ENCODE results near the gene ZNF101.

The ZNF101 gene

GRCh38 chr19:19704836-19705235 is 36.2 kb downstream of the ZNF101 start:
- no peaks in the 10 kb centered on the region for H3K36me3 ChIP-seq (ENCODE audit: control insufficient read depth, insufficient read depth, low read length)

GRCh38 chr19:19710506-19710905 is 41.9 kb downstream of the ZNF101 start:
- H3K27me3 ChIP-seq (replicated peaks; ENCODE audit: control insufficient read depth, insufficient read depth, low read length), result no peaks in the 10 kb centered on the region
- DNase-seq (ENCODE audit: extremely low read depth, insufficient read length), result no peak
- no peak for TF ChIP-seq CTCF (IDR thresholded peaks at IDR 0.05; ENCODE audit: insufficient read depth, low read length, poor library complexity, severe bottlenecking)
- H3K36me3 ChIP-seq (ENCODE audit: control insufficient read depth, insufficient read depth, low read length), result peaks cover 11% of the 10 kb centered on the region
- H3K4me3 ChIP-seq (replicated peaks; ENCODE audit: low read depth, low read length), result no peak overlapping the region

More at GRCh38 chr19:19704836-19705235, 36.2 kb downstream of the ZNF101 start:
- TF ChIP-seq CTCF (IDR thresholded peaks at IDR 0.05; ENCODE audit: insufficient read depth, low read length, poor library complexity, severe bottlenecking), result no peak
- Histone ChIP-seq H3K27me3 (replicated peaks; ENCODE audit: control insufficient read depth, insufficient read depth, low read length) (no peaks in the 10 kb centered on the region), H3K4me3 (replicated peaks; ENCODE audit: low read depth, low read length) (no peak overlapping the region)
- no peak for DNase-seq (ENCODE audit: extremely low read depth, insufficient read length)

GRCh38 chr19:19711306-19711933 is 42.8 kb downstream of the ZNF101 start:
- H3K36me3 ChIP-seq (ENCODE audit: control insufficient read depth, insufficient read depth, low read length), result peaks cover 11% of the 10 kb centered on the region
- H3K27me3 ChIP-seq (replicated peaks; ENCODE audit: control insufficient read depth, insufficient read depth, low read length), result no peaks in the 10 kb centered on the region
- TF ChIP-seq CTCF (IDR thresholded peaks at IDR 0.05; ENCODE audit: insufficient read depth, low read length, poor library complexity, severe bottlenecking), result no peak
- DNase-seq (ENCODE audit: extremely low read depth, insufficient read length), result no peak
- H3K4me3 ChIP-seq (replicated peaks; ENCODE audit: low read depth, low read length), result no peak overlapping the region

- no peaks in the 10 kb centered on the region for H3K27me3 ChIP-seq (replicated peaks; ENCODE audit: control insufficient read depth, insufficient read depth, low read length)
- H3K36me3 ChIP-seq (ENCODE audit: control insufficient read depth, insufficient read depth, low read length), result peaks cover 11% of the 10 kb centered on the region
- TF ChIP-seq CTCF (IDR thresholded peaks at IDR 0.05; ENCODE audit: insufficient read depth, low read length, poor library complexity, severe bottlenecking), result no peak
- no peak for DNase-seq (ENCODE audit: extremely low read depth, insufficient read length)
- H3K4me3 ChIP-seq (replicated peaks; ENCODE audit: low read depth, low read length), result no peak overlapping the region
Measured at GRCh38 chr19:19711934-19712828, 43.5 kb downstream of the ZNF101 start.

GRCh38 chr19:19719798-19720197 is 51.2 kb downstream of the ZNF101 start:
- TF ChIP-seq CTCF (IDR thresholded peaks at IDR 0.05; ENCODE audit: insufficient read depth, low read length, poor library complexity, severe bottlenecking), result no peak
- DNase-seq (ENCODE audit: extremely low read depth, insufficient read length), result no peak
- Histone ChIP-seq H3K4me3 (replicated peaks; ENCODE audit: low read depth, low read length) (no peak overlapping the region), H3K27me3 (replicated peaks; ENCODE audit: control insufficient read depth, insufficient read depth, low read length) (no peaks in the 10 kb centered on the region), H3K36me3 (ENCODE audit: control insufficient read depth, insufficient read depth, low read length) (no peaks in the 10 kb centered on the region; the same call in 1 of the 2 replicates)
